HG03520 (cell line): Measurements from ENCODE around the gene GPR39.

Experiments
- ATAC-seq: cut with Tn5 transposase; IDR thresholded peaks from one replicate; pipeline ENCODE4 v1.9.1; 2021; ENCODE audit warnings: mild to moderate bottlenecking, moderate library complexity; ENCODE audit not compliant: unreplicated experiment

Gene GPR39

DNA sequence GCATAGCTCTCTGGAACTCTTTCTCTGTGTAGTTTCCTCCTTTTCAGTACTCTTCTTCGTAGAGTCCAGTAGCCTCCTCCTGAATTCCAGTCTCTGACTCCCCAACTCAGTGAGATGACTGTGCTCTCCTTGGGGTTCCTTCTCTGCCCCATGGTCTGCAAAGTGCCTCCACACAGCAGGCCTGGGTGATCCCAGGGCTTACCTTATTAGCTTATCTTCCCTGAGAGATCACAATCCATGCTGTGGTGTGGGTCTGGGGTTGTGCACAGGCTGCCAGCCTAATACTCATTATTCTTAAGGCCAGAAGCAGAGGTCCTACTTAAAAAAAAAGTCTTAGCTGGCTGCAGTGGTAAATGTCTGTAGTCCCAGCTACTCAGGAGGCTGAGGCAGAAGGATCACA is 4.6 kb upstream of the GPR39 start:
- ATAC-seq, result no peak

DNA sequence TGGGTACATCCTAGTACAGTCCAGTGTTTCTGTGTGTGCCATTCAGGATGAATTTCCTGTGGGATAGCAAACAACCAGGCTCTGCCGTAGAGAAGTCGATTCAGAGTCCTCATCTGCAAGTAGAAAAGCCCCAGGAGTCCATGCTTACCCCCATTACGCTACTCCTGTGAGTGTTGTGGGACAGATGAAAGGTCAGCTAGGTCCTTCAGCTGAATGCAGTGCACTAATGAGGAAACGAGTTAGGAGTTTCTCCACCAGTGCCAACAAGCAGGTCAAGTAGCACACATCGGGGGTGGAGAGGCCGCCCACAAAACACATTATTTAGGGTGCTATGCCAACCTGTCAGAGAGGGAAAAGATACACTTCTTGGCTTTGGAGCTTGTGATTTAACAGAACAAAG is 2.5 kb upstream of the GPR39 start:
- no peak for ATAC-seq

DNA sequence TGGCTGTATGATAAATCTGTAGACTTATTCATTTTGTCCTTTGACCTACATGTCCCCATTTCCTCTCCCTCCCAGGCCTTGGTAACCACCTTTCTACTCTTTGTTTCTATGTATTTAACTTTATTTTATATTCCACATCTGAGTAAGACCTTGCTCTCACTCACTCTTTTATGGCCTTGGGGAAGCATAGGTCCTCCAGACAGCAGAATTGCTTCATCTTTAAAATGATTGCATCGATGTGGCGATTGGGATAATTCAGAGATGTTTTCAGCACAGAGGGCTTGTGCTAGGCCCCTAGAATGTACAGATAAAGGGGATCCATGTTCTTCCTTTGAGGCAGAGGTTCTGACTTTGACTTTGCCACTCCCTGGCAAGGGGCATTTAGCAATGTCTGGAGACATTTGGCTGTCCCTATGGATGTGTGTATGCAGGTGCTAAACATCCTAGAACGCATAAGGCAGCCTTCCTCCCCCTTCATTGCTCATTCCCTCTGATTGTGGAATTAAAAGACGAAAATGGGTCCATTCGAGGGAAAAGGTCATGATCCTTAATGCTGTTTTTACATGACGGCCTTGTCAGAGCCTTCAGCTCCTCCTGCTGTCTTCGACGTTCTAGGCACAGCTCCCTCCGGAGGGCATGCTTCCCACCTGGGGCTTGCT is 1.2 kb upstream of the GPR39 start:
- ATAC-seq, result no peak

DNA sequence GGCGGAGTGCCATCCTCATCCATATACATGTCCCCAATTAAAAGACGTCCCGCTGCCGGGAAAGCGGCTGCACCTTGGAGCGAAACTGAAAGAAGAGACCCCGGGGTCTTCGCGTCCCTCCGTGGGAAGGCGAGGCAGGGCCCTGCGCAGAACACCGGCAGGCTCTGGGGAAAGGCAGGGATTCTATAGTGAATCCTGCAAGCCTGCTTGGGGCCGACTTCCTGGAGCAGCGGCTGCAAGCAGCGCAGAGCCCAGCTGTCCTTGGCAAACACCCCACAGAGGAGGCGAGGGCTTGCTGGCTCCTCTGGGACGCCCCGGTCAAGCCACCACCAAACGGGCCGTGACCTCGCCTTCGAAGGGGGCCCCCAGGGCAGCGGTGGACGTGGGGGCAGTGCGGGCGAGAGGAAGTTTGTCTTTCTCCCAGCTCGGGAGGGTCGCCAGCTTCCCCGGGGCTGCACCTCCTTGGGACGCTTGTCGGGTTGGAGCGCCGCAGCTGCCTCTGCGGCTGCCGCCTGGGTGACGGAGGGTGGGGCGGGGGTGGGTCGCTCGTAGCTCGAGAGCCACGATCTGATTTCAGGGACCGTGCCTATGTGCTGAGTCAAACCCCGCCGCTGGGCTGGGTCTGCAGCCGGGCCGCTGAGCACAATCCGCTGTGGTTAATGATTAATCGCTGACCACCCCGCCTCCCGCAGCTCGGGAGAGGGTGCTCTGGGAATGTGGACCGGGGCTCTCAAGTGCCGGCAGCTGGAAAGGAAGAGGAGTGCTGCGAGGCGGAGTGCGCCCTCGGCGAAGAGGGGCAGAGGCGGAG is 486 bp upstream of the GPR39 start:
- no peak for ATAC-seq

DNA sequence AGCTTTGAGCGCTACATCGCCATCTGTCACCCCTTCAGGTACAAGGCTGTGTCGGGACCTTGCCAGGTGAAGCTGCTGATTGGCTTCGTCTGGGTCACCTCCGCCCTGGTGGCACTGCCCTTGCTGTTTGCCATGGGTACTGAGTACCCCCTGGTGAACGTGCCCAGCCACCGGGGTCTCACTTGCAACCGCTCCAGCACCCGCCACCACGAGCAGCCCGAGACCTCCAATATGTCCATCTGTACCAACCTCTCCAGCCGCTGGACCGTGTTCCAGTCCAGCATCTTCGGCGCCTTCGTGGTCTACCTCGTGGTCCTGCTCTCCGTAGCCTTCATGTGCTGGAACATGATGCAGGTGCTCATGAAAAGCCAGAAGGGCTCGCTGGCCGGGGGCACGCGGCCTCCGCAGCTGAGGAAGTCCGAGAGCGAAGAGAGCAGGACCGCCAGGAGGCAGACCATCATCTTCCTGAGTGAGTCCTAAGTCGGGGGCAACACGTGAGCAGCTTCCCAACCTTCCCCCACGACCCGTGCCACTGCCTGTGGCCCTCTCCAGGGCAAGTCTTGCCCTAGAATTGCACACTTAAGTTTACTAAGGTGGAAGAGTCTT is 928 bp downstream of the GPR39 start:
- ATAC-seq, result no peak

DNA sequence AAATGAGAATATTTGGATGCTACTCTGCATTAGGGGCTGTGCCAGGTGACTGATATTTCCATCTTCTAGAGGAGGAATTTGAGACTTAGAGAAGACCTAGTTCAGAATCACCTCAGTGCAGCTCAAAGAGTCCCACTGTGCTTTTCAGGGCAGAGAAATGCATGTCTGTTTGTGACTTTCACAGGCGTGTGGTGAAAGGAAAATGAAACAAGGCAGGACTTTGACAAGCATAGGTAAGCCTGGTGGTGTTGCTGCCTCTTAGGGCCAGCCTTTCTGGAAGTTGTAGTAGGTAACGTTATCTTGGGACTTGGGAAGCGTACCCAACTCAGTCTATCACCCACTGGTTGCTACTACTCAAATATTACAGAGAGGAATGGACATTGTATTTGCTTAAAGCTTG is 2.6 kb downstream of the GPR39 start:
- no peak for ATAC-seq

DNA sequence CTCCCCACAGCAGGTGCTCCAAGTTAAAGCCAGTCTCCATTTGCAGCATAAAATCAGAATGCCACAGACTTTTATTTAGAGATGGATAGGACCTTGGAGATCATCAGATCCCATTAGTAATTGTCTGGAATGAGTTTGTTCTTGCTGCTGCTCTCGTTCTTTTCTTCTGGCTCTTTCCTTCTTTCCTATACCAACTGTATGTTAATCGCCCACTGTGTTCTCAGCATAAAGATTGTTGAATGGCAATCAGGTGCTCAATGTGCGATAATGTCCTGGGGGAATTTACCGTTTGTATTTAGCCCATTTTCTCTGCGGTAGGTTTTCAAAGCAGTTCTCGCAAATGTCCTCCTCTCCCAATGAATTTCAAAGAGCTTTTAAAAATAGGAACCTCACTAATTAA is 3.3 kb downstream of the GPR39 start:
- no peak for ATAC-seq

DNA sequence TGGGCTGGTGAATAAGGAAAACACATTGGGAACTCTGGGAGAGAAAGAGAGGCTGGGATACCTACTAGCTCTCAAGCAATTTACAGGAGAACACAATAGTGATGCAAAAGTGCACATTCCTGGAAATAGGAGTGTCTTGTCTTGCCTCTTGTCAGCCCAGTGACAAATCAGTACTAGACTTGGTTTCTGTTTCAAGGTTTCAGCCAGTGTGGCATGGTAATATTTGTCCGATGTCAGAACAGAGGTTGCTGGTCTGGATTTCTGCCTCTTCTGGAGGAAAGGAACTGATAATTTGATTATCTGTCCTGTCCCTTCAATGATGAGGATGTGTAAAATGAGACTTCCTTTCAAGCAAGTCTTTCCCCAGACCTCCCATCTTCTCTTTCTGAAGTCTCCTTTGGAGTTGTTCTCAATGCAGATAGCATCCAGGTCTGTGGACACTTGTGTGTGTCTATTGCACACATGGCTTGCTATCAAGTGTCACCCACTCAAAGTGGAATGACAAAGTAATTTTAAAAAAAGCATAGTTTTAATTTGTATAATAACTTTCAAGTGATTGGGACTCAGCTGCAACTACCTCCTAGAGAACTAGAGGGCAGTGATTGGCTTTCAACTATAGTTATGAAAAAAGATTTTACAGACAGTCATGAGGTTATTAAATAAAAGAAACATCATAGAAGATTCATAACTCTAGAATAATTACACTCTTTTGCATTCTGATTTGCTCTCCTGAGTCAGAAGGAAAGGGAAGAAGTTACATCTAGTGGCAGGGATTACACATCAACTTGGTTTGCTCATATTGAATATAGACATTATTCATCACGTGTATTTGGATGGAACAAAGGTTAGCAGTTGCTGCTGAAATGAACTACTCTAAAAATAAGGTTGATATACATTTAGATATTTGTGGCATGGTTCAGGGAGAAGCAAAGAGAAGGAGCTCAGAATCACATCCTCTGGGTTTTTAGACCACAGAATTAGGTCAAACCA is 4.5 kb downstream of the GPR39 start:
- ATAC-seq, result no peak

DNA sequence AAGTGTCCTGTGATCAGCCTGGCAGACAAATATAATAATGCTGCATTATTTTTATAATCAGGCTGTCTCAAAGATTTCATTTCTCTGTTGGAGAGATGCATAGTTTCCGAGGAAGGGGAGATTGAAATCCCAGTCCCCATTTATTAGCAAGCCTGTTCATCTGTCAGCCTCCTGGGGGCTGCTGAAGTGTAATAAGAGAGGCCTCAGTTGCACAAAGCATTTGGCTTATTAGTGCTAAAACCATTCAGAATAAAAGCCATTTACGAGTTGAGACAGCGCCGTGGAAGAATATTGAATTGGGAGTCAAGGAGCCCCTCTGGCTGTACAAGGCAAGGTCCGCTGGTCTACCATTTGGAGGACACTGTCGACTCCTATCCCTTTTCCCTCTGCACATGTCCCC is 6.1 kb downstream of the GPR39 start:
- ATAC-seq, result no peak

DNA sequence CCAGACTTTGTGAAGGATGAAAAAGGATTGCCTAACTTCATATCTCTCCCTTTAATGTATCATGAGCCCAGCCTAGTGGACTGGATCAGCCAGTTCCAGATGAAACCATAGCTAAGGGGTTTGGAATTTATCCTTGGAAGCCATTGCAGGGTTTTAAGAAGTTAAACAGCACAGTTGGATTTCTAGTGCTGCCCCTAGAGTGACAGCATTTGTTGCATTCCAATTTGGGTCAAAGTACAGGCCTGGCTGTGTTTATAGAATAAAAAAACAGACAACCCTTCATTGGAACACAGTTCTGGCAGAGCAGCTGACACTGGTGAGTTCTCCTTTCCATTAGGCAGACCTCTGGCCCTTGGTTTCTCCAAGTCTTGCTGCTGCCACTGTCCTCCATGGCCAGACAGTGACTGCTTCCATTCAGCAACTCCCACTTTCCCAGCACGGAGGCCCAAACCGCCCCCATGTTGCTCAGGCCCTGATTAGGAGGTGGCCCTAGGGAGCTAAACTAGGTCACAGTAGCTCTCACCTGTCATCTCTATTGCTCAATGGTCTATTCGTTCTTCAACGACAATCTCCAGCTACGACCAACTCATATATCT is 8.0 kb downstream of the GPR39 start:
- no peak for ATAC-seq

DNA sequence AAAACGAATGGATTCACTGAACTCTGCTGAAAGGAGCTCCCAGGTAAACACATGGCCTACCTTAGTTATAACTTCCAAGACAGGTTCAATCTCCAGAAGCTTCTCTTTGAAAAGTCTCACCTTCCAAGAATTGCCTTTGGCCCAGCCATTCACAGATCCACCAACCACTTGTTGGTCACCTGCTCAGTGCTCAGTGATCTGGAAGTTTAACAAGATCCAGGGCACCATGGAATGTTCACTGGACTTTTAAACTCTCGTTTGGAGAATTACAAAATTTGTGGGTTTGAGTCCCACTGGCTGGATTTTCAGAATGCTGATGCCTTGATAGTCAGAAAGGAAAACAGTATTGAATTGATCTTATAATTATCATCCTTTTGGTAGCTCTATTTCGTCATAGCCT is 9.4 kb downstream of the GPR39 start:
- no peak for ATAC-seq

DNA sequence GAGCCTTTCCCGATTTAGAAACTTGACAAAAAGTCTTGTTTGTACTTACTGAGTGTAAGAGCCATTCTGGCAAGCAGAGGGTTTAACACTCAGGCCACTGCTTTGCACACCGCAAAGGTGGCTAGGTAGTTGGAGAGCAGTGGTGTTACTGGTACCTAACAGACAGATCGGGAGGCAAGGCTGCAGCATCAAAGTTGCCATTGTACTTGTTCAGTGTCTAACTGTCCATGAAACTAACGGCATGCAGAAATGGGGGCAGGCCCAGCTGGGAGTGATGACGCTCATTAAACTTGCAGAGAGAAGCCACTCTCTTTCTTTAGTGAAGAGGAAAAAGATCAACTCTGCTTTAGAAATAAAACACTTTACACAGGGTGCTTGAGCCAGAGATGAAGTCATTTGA is 10.1 kb downstream of the GPR39 start:
- no peak for ATAC-seq

DNA sequence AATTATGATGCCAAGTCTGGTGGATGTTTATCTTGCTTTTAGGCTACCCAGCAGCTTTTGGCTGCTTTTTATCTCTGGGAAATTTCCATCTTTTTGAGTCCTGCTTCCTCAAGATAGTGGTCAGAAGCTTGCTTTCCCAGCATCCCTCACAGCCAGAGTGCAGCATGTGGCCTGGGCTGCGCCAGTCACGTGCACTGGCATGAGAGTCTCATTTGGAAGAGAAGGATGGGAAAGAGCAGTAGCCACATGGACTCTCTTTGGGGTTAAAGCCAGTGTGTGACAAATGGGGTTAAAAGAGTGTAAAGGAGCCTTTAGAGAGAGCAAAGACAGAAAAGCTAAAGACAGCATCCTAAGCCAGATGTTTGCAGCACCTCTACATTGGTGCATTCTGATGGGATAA is 12.7 kb downstream of the GPR39 start:
- ATAC-seq, result no peak

DNA sequence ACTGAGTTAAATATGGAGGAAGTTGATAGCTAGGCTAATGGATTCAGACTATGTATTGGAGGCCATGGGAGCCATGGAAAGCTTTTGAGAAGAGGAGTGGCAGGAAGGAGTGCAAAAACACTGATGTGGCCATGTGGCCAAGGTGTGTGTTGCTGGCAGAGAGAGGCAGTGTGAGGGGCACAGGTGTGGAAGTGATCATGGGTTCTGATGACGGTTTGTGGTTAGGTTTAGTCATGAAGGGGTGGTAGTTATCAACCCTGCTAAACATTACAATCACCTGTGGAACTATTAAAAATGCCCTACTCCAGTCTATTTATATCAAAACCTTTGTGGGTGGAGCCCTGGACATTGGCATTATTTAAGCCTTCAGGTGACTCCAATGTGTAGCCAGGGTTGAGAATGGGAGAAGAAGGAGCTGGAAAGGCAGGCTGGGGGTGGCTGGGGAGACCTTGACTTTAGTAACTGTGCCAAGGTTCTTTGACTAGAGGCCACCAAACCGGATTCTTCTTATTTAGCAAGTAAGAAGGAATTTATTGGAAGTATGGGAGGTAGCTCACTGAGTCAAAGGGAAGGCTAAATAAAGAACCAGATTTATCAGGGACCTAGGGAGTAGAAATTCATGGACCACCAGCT is 13.5 kb downstream of the GPR39 start:
- no peak for ATAC-seq

DNA sequence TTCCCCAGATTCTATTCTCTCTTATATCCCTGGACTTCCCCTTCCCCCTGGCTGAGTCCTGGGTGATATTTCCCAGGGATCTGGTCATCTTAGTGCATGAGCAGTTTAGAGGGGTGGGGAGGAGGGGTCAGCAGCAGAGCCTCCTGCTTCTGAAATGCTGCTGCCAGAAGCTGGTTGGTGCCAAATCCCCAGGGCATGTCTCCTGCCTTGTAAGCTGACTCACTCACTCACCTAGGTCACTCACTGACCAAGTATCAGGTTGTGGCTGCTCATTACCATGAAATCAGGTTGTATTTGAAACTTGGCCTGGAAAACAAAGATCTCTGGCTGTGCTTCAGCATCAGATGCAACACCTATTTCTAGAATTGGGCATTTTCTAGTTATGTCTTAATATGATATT is 14.3 kb downstream of the GPR39 start:
- ATAC-seq, result no peak

DNA sequence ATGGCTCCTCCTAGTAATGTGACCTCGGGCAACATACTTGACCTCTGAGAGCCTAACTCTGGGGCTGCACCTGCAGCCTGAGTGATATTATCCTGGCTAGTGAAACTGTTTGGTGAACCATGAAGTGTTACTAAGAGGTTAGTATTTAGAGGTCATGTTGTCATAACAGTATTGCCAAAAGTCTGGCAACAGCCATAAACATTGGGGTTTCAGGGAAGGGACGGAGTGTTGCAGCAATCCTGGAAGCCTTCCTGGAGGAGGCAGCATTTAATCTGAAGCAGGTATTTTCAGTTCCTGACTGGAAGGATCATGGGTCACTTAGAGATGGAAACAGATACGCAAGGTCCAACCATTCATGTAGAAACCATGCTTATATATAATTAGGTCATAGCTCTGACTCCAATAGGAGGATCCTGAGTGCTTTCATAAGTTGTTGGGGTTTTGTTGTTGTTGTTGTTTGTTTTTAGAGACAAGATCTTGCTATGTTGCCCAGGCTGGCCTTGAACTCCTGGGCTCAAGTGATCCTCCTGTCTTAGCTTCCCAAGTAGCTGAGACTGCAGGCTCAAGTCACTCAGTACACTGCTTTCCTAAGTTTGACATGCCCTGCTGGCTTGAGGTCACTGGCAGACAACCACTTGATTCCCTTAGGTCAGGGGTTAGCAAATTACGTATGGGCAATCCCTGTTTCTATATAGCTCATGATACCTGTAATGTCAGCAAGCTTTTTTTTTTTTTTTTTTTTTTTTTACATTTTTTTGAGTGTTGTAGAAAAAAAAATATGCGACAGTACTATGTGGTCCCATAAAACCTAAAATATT is 21.5 kb downstream of the GPR39 start:
- ATAC-seq, result no peak

DNA sequence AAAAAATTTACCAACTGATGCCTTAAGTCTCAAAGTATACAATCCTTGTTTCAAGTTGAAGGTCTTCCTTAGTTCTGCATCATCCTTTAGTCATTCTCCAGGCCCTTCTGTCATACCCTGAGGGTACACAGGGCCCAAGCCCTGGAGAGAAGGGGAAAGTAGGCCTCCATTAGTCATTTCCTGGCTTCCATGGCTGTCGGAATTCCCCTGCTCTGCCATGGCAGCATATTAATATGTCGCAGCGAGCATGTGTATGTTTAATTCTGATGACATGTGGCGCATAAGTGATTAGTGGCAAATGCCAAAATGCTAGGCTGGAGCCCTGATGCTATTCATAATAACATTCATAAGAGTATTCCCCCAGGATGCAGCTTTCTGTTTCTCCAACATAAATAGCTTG is 22.1 kb downstream of the GPR39 start:
- ATAC-seq, result no peak

DNA sequence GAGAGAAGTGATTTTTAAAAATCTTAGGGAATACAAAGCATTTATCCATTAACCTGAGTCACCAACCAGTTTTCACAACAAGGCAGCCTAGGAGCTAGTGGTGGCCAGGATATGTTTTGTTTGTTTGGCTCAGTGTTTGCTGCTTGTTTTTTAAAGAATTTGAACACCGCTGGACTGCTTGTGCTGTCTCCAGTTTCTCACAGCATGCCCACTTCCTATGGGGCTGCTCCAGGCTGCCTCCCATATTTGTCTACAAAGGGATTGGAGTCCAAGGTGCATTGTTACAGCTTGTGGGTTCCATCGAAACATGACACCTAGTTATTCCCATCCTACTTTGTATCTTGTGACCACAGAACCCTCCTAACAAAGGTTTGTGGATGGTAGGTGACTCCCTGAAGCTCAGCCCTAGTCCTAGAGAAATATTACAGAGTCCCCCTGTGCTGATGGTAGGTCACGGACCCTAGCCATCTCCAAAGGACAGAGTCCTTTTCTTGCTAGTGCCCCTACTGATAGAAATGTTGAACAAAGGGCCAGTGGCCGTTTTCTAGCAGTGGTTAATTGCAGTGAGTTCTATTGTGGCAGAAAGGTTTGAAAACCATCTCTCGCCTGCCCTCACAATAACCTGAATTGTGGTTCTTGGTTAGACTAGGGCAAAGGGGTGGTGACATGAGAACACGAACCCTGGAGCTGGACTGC is 23.2 kb downstream of the GPR39 start:
- no peak for ATAC-seq

DNA sequence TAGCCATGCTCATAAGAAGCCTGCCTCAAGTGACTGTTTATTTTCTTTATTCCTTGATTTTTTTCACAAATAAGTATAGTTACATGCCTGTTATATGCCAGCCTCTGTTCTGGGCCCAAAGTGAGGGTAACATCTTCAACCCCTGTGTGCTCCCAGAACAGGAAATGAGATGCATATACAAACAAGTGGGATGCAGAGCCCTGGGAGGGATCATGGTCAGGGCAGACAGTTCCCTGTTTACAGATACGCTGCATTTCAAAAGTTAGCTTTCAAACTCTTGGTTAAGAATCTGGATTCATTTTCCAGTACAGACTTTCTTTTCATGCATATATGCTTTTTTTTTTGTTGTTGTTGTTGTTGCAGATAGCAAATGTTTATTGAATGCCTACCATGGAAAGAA is 24.4 kb downstream of the GPR39 start:
- ATAC-seq, result no peak
